NCI-H2081 treated with DMSO at 0.1 percent for 48 hours (cell line): ENCODE data around the gene EPHB2.
"Not testable (repeated sequence)": the region's sequence is repeated elsewhere in the genome, so short reads cannot be mapped to it uniquely, and the experiment has no call there.

Experiments
- DNase-seq: peaks from one replicate; lab custom pipeline; 2025; lab: John Stamatoyannopoulos, UW

EPHB2 gene

DNA sequence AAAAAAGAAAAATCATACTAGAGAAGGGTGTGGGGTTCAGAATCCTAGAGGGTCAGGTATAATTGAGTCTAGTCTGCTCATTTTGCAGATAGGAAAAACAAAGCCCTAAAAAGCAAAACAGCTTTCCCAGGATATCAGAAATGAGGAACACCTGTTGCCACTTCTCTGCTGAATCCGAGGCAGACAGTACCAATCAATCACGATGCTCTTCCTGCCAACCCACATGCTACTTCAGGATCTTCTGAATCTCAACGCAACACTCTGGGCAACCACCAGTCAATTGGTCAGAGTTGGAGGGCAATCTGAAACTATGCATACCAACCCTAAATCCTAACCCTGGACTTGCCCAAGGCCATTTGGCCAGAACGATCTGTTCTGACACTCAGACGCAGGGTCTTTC lies 128.3 kb downstream of the EPHB2 start:
- DNase-seq: no peak

DNA sequence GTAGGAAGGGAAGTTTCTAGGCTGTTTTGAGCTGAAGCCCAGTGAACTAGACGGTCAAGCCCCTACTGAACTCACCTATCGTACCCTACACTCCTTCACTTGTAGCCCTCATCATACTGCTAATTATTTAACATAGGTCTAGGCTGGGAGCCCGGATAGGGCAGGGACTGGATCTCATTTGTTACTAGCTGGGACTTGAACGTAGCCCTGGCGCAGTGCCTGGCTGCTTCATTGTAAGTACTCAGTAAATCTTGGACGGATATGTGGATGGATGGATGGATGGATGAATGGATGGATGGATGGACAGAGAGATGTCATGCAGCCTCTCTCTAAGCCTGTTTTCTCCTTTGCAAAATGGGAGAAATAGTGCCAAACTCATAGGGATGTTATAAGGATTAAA lies 129.2 kb downstream of the EPHB2 start:
- DNase-seq: no peak

DNA sequence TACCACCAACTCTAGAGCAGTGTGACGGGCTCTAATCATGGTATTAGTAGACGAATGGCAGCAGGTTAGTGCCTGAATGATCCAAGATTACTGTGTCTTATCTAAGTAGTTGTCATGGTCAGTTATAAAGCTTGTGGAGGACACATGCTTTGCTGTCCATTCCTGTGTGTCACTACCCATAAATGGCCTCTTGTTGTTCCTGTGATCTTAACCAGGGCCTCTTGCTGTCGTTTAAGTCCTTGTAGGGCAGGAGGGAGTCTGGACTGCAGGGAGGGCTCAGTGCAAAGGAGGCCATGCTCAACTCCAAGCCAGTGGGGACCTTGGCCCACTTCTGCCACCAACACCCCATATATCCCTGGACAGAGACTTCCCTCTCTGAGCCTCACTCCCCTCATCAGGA lies 130.5 kb downstream of the EPHB2 start:
- DNase-seq: no peak

DNA sequence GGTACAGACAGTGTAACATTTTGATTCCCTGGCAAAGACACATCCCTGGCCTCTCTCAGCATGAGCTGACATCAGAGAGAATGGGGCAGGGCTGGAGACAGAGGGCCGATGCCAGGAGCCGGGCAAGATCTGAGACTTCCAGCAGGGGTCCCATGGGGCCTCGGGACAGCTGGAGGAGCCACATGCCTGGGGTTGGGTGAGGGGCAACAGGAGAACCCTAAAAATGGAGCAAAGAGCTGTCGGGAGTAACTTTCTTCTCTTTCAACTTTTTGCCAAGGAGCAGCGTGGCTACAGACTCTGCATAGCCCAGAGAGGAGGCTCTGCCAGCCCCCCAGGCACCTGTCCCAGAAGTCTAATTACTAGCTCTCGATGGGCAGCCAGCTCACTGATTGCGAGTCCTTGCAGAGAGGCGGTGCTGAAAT lies 131.2 kb downstream of the EPHB2 start:
- DNase-seq: no peak

DNA sequence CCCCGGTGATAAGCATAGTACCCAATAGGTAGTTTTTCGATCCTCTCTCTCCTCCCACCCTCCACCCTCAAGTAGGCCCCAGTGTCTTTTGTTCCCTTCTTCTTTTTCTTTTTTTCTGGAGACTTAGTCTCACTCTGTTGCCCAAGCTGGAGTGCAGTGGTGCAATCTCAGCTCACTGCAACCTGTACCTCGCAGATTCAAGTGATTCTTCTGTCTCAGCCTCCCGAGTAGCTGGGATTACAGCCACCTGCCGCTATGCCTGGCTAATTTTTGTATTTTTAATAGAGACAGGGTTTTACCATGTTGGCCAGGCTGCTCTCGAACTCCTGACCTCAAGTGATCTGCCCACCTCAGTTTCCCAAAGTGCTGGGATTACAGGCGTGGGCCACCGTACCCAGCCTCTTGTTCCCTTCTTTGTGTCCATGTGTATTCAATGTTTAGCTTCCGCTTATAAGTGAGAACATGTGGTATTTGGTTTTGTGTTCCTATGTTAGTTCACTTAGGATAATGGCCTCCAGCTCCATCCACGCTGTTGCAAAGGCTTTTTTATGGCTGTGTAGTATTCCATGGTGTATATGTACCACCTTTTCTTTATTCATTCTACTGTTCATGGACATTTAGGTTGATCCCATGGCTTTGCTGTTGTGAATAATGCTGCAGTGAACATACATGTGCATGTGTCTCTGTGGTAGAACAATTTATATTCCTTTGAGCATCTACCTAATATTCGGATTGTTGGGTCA lies 133.0 kb downstream of the EPHB2 start:
- DNase-seq: not testable (repeated sequence)

DNA sequence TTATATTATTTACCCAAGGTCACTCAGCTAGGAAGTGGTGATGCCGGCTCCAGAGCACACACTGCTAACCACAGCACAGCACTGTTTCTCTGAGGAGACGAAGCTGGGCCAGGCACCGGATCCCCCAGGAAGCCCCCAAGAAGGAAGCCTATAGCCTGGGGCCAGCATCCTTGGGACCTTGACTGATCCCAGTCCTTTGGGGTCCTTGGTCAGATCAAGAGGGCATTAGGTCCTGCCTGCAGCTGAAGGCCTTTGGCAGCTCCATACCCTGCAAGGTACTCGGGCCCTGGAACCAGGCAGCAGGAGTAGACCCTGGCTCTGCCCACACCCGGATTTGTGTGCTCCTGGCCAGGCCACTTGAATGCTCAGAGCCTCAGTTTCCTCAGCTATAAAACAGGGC lies 134.0 kb downstream of the EPHB2 start:
- no peak for DNase-seq

DNA sequence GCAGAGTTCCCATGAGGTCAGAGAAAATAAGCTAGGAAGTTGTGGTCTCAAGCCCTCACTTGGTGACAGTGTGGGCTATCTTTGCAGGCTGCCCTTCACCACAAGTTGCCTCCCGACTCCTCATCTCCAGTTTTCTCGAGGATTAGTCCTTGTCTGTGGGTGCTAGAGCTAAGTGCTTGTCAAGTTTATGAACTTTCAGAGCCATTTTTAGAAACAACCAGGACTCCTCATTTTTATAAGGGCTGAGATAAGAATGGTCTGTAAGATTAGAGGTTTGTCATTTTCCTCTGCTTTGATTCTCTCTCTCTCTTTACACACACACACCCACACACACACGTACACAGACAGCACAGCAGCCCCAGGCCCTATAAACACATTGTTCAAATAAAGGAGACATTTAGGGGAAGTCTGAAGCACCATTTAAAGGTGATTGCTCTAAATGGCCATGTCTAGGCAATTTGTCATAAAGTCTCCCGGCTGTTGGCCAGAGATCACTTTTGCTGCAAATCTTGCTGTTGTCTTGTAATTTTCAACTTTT lies 134.8 kb downstream of the EPHB2 start:
- DNase-seq: no peak

DNA sequence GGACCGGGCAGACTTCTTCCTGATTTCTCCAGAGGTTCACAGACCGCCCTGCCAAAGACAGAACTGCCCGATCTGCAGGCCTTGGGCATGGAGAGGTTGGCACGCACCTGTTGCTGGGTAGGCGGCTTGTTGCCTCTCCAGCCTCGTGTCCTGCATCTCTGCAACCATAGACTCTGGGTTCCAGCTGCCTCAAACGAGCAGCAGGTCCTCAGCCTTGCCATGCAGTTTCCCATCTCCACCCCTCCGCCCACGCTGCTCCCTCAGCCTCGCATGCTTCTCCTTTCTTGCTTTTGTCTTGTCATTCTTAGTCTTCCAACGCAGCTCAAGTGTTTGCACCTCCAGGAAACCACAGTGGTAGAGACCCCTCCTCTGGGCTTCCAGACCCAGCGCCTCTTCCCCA lies 135.8 kb downstream of the EPHB2 start:
- DNase-seq: no peak

DNA sequence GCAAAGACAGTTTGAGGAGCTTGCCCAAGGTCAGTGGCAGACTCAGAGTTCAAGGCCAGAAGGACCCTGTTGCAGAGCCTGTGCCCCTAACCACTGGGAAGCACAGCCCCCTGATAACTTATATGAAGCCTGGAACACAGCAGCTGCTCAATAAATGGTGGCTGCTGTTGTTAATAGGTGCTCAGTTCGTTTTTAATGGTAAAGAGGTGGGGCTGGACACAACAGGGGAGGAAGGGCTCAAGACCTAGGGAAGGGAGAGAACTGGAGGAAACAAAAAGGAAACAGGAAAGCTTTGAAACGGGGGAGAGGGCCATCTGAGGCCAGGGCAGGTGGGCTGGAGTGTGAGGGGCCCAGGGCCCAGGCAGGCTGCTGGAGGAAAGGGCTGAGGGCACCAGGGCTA lies 136.6 kb downstream of the EPHB2 start:
- no peak for DNase-seq

DNA sequence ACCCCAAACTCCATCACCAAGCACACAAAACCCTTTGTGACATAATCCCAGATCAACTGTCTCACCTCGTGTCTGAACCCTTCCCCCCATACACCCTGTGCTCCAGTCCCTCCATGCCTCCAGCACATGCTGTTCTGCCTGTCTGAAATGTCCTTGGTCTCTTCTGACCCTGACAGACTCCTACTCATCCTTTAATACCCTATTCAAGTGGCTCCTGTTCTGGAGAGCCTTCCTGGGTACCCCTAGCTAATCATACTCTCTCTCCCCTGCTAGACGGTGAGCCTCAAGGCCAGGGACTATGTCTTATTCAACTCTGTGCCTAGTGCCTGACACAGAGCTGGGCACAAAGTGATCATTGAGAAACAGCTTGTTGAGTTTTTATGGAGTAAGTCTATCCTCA lies 137.1 kb downstream of the EPHB2 start:
- DNase-seq: no peak

DNA sequence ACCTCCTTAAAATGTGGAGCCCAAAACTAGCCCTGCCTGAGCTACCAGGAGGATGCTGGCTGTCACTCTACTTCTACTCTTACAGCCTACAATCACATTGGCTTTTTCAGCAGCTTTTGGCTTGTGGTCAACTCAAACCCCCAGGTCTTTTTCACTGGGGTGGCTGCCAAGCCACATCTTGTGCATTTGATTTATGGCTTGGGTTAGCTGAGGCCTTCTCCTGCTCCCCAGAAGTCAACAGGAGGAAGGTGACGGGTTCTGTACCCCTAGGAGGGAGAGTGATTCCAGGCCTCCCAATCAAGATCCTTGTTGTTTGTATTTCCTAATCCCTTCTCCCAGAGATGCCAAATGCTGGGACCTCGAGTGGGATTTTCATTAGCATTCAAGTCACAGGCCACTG lies 137.8 kb downstream of the EPHB2 start:
- no peak for DNase-seq

DNA sequence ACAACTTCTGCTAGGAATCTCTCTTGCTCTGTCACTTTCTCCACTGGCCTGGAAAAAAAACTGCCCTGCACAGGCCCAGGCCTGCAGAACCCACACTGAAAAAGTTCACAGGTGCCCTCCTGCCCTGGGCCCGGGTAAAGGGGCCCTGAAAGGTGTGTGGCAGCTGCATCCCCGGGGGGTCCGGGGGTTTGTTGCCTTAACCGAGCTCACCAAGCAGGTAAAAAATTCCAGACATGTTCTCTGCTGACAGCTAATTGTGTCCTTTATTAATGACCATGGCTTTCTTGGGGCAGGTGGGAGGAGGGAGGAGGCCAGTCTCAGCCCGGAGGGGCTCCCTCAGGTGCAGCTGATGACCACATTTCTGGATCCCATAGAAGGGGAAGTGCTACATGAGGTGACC lies 139.1 kb downstream of the EPHB2 start:
- no peak for DNase-seq

DNA sequence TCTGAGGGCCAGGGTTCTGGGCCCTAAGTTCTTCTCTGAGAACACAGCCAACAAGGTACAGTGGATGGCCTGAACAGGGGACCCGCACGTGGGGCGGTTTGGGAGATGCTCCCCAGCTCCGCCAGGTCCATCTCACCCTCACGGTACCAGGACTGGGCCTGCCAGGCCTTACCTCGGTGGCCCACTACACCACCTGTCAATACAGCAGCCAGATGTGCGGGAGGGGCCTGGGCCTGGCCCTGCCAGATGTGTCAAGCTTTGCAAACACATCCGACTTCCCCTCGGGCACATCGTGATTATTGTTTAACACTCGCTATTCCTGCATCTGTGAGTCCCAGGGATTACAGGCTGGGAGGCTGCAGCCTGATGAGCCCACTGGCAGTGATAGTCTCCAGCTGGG lies 139.6 kb downstream of the EPHB2 start:
- no peak for DNase-seq

DNA sequence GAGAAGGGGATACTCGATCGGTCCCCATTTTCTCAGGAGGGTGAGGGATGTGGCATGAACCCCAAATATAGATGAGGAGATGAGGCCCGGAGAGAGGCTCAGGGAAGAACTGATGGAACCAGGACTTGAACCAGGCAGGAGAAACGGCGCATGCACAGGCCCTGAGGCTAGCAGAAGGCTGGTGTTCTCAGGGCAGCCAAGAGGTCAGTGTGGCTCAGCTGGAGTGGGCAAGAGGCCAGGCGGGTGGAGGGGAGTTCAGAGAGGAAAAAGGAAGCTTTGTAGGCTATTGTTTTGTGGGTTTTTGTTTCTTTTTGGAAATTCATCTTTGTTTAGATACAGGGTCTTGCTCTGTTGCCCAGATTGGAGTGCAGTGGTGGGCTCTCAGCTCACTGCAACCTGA lies 140.0 kb downstream of the EPHB2 start:
- DNase-seq: no peak

DNA sequence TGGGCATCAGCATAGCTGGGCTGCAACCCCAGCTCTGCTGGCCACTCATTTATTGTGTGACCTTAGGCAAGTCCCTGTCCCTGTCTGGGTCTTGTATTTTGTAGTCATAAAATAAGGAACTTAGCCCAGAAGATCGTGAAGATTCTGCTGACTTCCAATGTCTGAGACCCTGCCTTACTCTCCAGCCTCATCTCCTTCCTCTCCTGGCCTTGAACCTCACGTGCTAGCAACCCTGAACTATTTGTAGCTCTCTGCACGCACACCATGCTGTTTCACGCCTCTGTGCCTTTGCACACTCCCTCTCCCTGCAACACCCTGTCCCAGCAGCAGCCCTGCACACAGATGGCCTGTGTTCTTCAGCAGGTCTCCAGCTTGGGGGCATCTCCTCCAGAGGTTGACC lies 140.9 kb downstream of the EPHB2 start:
- no peak for DNase-seq

DNA sequence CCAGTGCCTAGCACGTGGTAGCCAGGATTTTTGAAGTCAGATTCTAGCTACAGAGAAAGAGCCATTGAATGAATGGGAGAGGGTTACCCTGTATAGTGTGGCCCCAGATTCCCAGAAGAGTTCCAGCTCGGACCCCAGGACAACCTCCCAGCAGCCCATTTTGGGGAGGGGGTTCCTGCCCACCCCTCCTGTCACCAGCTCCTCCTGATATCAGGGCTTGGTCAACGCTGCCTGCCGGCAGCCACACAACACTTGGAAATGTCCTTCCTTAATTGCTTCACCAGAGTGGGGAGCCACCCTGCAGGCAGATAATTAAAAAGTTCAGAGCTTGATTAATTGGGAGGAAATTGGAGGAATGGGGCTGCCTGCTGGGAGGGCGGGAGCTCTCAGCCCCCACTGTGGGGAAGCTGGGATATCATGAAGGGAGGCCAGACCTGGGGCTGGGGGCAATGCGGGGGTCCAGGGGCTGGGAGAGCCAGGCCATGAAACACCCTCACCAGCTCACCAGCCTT lies 141.6 kb downstream of the EPHB2 start:
- no peak for DNase-seq

DNA sequence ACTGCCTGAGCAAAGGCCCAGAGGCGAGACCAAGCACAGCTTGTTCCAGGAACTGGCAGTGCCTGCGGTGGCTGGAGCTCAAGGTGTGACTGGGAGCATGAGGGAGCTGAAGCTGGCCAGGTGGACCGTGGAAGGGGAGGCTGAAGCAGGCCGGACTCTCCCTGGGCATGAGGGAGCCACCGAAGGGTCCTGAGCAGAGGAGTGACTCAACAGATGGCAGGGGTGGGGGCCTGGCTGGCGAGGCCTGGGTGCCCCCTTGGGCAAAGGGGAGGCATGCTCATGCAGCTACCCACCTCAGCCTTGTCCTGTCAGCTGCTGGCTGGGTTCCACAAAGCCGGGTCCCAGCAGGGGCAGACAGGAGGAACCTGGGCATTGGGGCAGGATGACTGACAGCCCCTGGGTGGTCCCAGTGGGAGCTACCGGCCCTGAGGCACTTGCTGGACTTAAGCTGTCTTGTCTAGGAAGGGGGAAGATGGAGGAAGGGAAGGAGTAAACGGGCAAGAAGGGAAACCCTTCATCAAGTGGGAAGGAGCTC lies 143.1 kb downstream of the EPHB2 start:
- DNase-seq: no peak

DNA sequence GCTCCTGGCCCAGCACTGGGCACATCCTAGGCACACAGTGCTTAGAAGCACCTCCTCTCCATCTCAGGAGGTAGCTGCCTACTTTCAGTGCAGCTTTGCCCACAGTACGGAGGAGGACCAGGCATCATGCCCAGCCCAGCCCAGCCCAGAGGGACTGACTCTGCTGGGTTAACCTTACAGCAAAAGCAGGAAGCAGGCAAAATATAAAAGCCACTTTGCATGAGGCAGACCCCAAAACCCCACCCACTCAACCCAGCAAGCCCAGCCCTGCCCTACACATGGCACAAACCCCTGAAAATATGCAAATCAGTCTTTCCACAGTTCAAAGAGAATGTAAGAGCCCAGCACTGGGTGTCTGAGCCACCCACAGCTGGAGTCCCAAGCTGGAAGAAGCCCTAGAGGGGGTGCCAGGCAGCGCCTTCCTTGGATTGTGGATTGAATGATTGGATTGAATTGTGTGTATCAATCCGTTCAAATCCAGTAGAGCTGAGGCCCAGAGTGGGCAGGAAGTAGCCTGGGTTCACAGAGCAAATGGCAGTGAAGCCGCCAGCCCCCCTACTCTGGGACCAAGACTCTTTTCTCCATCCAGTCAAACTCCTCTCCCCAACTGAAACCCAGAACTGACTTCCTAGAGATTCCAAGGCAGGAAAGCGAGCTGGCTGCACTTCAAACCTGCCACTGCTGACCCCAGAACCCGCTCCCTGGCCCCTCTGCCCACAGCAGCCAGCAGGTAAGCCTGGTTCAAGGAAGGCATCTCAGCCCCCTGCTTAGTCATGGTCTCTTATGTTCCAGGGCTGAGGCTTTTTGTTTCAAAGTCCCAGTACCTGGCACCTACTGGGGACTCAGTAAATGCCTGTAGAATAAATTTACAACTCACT lies 144.3 kb downstream of the EPHB2 start:
- no peak for DNase-seq

DNA sequence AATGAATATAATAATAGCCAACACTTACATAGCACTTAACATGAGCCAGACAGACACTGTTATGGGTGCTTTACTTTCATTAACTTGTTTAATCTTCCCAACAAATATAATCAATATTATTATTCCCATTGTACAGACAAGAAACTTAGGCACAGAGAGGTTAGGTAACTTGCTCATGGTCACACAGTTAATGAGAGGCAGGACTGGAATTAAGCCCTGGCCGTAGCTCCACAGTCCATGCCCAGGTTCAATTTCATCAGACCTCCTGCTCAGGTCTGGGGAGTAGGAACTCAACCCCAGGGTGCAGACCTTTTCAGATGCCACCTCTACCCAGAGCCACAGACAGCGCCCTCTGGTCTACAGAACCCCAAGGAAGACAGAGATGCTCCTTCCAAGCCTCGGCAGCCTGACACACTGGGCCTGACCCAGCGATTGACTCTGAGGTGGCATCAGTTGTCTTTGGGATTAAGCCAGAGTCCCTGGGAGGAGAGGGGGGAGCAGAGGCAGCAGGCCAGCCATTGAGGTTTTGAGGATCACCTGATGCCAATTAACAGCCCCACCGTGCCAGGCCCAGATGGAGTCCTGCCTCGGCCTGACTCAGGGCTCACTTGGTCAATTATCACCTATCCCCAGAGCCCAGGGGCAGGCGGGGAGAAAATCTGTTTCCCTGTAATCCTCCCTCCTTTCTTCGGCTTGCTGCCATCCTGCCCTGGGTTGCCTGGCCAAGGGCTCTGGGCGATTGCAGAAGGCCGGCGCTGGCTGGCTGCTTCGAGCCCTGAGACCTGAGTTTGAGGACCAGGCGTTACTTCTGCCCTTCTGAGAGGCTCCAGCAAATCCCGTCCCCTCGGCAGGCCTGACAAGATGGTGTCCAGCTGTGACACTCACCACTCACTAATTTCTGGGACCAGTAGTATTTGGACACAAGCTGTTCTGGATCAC lies 145.3 kb downstream of the EPHB2 start:
- no peak for DNase-seq

DNA sequence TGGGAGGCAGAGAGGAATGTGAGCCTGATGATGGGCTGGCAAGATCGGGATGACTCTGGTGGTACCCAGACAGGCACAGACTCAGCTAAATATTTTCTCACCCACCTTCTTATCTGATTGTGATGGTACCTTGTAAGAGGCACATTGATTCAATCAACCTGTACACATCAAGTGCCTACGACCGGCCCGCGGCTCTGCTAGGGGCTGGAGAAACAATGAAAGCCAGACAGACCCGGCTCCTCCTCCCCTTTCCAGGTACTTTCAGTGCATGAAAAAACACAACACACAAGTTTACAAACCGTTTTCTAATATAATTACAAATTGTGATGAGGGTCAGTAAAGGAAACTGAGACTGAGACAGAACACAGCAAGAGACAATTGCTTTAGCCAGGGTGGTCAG lies 147.0 kb downstream of the EPHB2 start:
- DNase-seq: no peak

DNA sequence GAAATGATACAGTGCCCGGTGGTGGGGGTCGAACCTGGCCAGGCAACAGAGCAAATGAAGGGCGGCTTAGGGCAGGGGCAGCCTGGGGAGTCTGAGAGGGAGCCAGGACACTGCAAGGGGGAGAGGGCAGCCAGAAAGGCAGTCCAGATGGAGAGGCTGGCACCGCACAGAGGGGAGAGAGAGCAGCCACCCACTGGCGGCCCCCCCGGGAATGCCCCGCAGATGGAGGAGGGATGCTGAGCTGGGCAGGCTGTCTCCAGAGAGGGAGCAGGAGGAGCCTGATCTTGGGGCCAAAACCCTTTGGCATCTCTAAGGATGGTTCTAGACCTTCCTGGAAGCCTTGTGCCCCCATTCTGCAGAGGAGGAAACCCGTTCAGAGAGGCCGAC lies 149.8 kb downstream of the EPHB2 start:
- DNase-seq: no peak
